OCI-LY3 (cell line): ENCODE measurements around the gene ECSCR.

Source experiments
- H2AFZ ChIP-seq: fragments of 200-600, 300-600 bp; shearing (Covaris generic); 2 replicates; pipeline ENCODE4 v1.6.0; 2014; ENCODE audit warnings: antibody characterized with exemption, low read depth, low read length
- H3K27ac ChIP-seq: fragments of 200-600, 300-600 bp; sonication (generic); 2 replicates; pipeline ENCODE4 v1.5.1; 2014; ENCODE audit warnings: mild to moderate bottlenecking, low read length, moderate library complexity, mixed read lengths
- H3K27me3 ChIP-seq: fragments of 200-600, 300-600 bp; sonication (generic); 2 replicates; pipeline ENCODE4 v1.6.1; 2014; ENCODE audit warnings: low read depth, low read length, mixed read lengths
- H3K36me3 ChIP-seq: fragments of 200-600, 300-600 bp; sonication (generic); replicated peaks from 2 replicates; pipeline ENCODE3; 2014; ENCODE audit warnings: low read depth, low read length, mixed read lengths
- H3K4me1 ChIP-seq: fragments of 300-600, 200-600 bp; sonication (generic); 2 replicates; pipeline ENCODE4 v1.6.1; 2014; ENCODE audit warnings: low read length, mixed read lengths
- H3K4me2 ChIP-seq: fragments of 200-600, 300-600 bp; sonication (generic); 2 replicates; pipeline ENCODE4 v1.6.1; 2014; ENCODE audit warnings: low read length, mixed read lengths
- H3K4me3 ChIP-seq: fragments of 300-600, 200-600 bp; sonication (generic); 2 replicates; pipeline ENCODE4 v1.5.1; 2014; ENCODE audit warnings: antibody characterized with exemption, mild to moderate bottlenecking, low read length, moderate library complexity
- H3K79me2 ChIP-seq: fragments of 300-600, 200-600 bp; shearing (Covaris generic); 2 replicates; pipeline ENCODE4 v1.6.1; 2014; ENCODE audit warnings: mild to moderate bottlenecking, low read length, mixed read lengths
- H3K9ac ChIP-seq: fragments of 300-600, 200-600 bp; shearing (Covaris generic); 2 replicates; pipeline ENCODE4 v1.6.0; 2014; ENCODE audit warnings: mild to moderate bottlenecking, low read length, moderate library complexity
- H3K9me3 ChIP-seq: fragments of 200-600, 300-600 bp; shearing (Covaris generic); 2 replicates; pipeline ENCODE4 v1.6.1; 2014; ENCODE audit warnings: low read length, mixed read lengths; ENCODE audit not compliant: insufficient read depth
- H4K20me1 ChIP-seq: fragments of 200-600, 300-600 bp; sonication (generic); 2 replicates; pipeline ENCODE4 v1.6.1; 2016; ENCODE audit warnings: low read length, mixed read lengths; ENCODE audit not compliant: insufficient read depth
- CTCF ChIP-seq: fragments of 200-600, 300-600 bp; sonication (generic); IDR thresholded peaks from 2 replicates; pipeline ENCODE4 v1.5.1; 2014; ENCODE audit warnings: antibody characterized with exemption, low read length, low read depth
- EZH2phosphoT487 ChIP-seq: fragments of 200-600 bp; shearing (Covaris generic); IDR thresholded peaks from 2 replicates; pipeline ENCODE4 v1.6.1; 2018; ENCODE audit warnings: antibody characterized with exemption, mixed run types, low read depth

The ECSCR gene

GRCh38 chr5:139495638-139496435 lies 33.3 kb upstream of the ECSCR start:
- Histone ChIP-seq H3K27ac (no peak overlapping the region), H2AFZ (peak overlapping the region; percentile 83; the same call in 1 of the 2 replicates)

GRCh38 chr5:139494832-139495231 lies 32.3 kb upstream of the ECSCR start:
- H3K27ac ChIP-seq = no peak overlapping the region
- TF ChIP-seq CTCF (no peak), EZH2phosphoT487 (no peak)
- H3K4me2 ChIP-seq = no peak overlapping the region
- no peak overlapping the region for H3K4me3 ChIP-seq
- H3K79me2 ChIP-seq = no peaks in the 10 kb centered on the region
- no peak overlapping the region for H3K9ac ChIP-seq
- H3K36me3 ChIP-seq = no peaks in the 10 kb centered on the region
- no peaks in the 10 kb centered on the region for H3K27me3 ChIP-seq
- no peaks in the 10 kb centered on the region for H3K9me3 ChIP-seq
- H4K20me1 ChIP-seq = no peaks in the 10 kb centered on the region
- no peak overlapping the region for H2AFZ ChIP-seq
- peaks cover 3% of the 10 kb centered on the region; the same call in 1 of the 2 replicates for H3K4me1 ChIP-seq

More at GRCh38 chr5:139495638-139496435, 33.3 kb upstream of the ECSCR start:
- Histone ChIP-seq H3K27me3 (no peaks in the 10 kb centered on the region), H3K36me3 (no peaks in the 10 kb centered on the region), H3K4me3 (no peak overlapping the region), H3K79me2 (no peaks in the 10 kb centered on the region), H4K20me1 (no peaks in the 10 kb centered on the region), H3K4me1 (peaks cover 3% of the 10 kb centered on the region; the same call in 1 of the 2 replicates), H3K4me2 (no peak overlapping the region), H3K9ac (no peak overlapping the region), H3K9me3 (no peaks in the 10 kb centered on the region)
- TF ChIP-seq EZH2phosphoT487 (no peak), CTCF (no peak)

- H3K79me2 ChIP-seq = no peaks in the 10 kb centered on the region
- no peaks in the 10 kb centered on the region for H3K36me3 ChIP-seq
- TF ChIP-seq EZH2phosphoT487 = no peak
- no peak for TF ChIP-seq CTCF
- H3K4me2 ChIP-seq = no peak overlapping the region
- H3K9me3 ChIP-seq = no peaks in the 10 kb centered on the region
- H3K9ac ChIP-seq = no peak overlapping the region
- H4K20me1 ChIP-seq = no peaks in the 10 kb centered on the region
- H2AFZ ChIP-seq = no peak overlapping the region
- H3K4me3 ChIP-seq = no peak overlapping the region
- peaks cover 3% of the 10 kb centered on the region; the same call in 1 of the 2 replicates for H3K4me1 ChIP-seq
- H3K27me3 ChIP-seq = no peaks in the 10 kb centered on the region
- H3K27ac ChIP-seq = no peak overlapping the region
These were observed 31.7 kb upstream of the ECSCR start for GRCh38 chr5:139494256-139494655.

GRCh38 chr5:139492700-139493192 lies 30.2 kb upstream of the ECSCR start:
- Histone ChIP-seq H3K4me1 (peaks cover 7% of the 10 kb centered on the region; the same call in 1 of the 2 replicates), H2AFZ (no peak overlapping the region), H3K9ac (no peak overlapping the region), H3K79me2 (no peaks in the 10 kb centered on the region), H3K36me3 (no peaks in the 10 kb centered on the region), H3K27me3 (no peaks in the 10 kb centered on the region), H4K20me1 (no peaks in the 10 kb centered on the region), H3K27ac (no peak overlapping the region), H3K4me2 (no peak overlapping the region), H3K4me3 (no peak overlapping the region), H3K9me3 (no peaks in the 10 kb centered on the region)
- TF ChIP-seq EZH2phosphoT487 (no peak), CTCF (no peak)
